Thoracic aorta (tissue), 2 donors: Measurements from ENCODE around the gene RAC3. TPM values are rescaled to one million over a fixed set of nuclear protein-coding genes. Genes with fewer than 3 reads are reported as not detected.

Source experiments
- ATAC-seq: fragments of 150-250 bp; one replicate; pipeline ENCODE4 v1.8.0; 2017; ENCODE audit warnings: low read depth; ENCODE audit not compliant: insufficient number of reproducible peaks, low FRiP score
- DNase-seq: peaks from one replicate; pipeline ENCODE4 v3.0.0-alpha.2; 2020; ENCODE audit warnings: low spot score
- H3K27ac ChIP-seq, 2 donors: fragments of 200-600 bp; sonication (generic); 1 replicate in 1 of 2; 2 replicates in 1 of 2; pipeline ENCODE4 v1.5.1; 2016; ENCODE audit warnings: mild to moderate bottlenecking in 2 of 2, moderate library complexity in 2 of 2
- H3K27me3 ChIP-seq: fragments of 200-600 bp; sonication (generic); replicated peaks from 2 replicates; pipeline ENCODE4 v1.6.0; 2016; ENCODE audit warnings: mild to moderate bottlenecking; ENCODE audit not compliant: insufficient read depth
- H3K36me3 ChIP-seq: fragments of 200-600 bp; sonication (generic); one replicate; pipeline ENCODE4 v1.5.1; 2016
- H3K4me1 ChIP-seq, 2 donors: fragments of 200-600 bp; sonication (generic); 1 replicate in 1 of 2; 2 replicates in 1 of 2; pipeline versions ENCODE4 v1.5.1 to v1.6.0; 2016; ENCODE audit warnings: low read depth in 2 of 2, mild to moderate bottlenecking in 1 of 2; ENCODE audit not compliant: control insufficient read depth in 1 of 2
- H3K4me3 ChIP-seq: fragments of 200-600 bp; sonication (generic); 2 replicates; pipeline ENCODE4 v1.5.1; 2016; ENCODE audit warnings: mild to moderate bottlenecking
- H3K9me3 ChIP-seq: fragments of 200-600 bp; sonication (generic); 2 replicates; pipeline ENCODE4 v1.5.1; 2016
- total RNA-seq, 2 donors: library from RNA; depleted of rRNA; stranded (reverse); fragments of >200 nt; gene quantifications; one replicate each; pipeline versions ENCODE4 v1.1.0 to v1.2.3, GENCODE V29; 2016
- TF ChIP-seq, protein P1 (sequence below): fragments of 200-600 bp; sonication (generic); IDR thresholded peaks from one replicate; pipeline ENCODE4 v1.5.1; 2019; ENCODE audit warnings: antibody characterized with exemption

RAC3 gene
- total RNA-seq, 2 donors from 2014 or later = 1.8 TPM; not detected in 1

DNA sequence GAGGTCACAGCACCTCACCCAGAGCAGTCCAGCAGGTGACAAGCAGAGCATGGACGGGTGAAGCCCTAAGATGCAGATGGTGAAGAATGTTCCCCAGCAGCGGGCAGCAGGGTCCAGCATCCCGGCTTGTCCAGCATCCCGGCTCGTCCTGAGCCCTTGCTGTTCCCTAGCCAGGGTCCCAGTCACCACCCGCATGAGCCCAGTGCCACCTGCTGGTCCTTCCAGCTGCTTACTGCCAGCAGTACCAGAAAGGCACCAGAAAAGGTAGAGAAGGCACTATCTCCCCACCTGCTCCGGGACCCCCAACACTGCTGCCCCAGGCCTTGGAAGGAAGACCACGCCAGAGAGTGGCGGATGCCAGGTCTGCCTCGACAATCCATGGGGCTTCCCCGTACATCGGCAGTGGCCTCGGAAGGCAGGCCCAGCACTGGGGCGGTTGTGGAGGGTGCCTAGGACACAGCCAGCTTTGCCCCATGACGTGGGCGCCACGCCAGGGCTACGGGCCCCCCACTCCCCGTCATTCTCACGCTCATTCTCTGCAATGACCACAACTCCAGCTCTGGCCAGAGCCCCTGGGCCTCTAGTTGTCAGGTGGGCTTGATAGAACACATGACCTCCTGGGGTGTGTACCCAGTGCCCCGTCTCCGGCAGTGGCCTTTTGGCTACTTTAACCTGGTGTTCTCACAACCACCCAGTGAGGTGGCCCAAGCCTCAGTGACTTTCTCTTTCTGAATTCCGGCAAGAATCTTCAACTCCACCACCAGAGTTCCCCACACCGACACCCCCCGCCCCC lies 10.2 kb upstream of the RAC3 start:
- no peak overlapping the region for H3K27ac ChIP-seq
- peaks cover 14 to 23% of the 10 kb centered on the region in 2 donors for H3K4me1 ChIP-seq
- TF ChIP-seq, protein P1, sequence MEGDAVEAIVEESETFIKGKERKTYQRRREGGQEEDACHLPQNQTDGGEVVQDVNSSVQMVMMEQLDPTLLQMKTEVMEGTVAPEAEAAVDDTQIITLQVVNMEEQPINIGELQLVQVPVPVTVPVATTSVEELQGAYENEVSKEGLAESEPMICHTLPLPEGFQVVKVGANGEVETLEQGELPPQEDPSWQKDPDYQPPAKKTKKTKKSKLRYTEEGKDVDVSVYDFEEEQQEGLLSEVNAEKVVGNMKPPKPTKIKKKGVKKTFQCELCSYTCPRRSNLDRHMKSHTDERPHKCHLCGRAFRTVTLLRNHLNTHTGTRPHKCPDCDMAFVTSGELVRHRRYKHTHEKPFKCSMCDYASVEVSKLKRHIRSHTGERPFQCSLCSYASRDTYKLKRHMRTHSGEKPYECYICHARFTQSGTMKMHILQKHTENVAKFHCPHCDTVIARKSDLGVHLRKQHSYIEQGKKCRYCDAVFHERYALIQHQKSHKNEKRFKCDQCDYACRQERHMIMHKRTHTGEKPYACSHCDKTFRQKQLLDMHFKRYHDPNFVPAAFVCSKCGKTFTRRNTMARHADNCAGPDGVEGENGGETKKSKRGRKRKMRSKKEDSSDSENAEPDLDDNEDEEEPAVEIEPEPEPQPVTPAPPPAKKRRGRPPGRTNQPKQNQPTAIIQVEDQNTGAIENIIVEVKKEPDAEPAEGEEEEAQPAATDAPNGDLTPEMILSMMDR = peak; percentile 76
- H3K27me3 ChIP-seq = no peaks in the 10 kb centered on the region
- peak overlapping the region; percentile 89 for H3K4me3 ChIP-seq
- no peaks in the 10 kb centered on the region for H3K9me3 ChIP-seq
- ATAC-seq (no peak), DNase-seq (no peak)
- no peaks in the 10 kb centered on the region for H3K36me3 ChIP-seq

DNA sequence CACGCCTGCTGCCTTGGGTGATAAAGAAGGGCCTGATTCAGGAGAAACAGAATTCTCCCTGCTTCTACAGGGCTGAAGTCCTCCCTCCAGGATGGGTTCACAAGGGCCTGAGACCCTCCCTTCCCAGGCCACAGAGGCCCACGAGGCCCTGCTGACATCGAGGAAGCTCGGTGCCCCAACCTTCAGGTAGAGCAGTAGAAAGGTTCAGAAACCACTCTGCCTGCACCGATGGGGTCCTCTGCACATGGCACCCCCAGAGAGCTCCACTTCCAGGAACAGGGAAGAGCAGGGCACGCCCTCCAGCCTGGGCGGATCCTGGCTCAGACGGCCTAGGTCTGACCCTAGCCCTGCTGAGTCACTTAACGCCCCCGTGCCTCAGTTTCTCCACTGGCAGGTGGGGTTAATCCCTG lies 9.6 kb upstream of the RAC3 start:
- Histone ChIP-seq H3K36me3 (no peaks in the 10 kb centered on the region), H3K4me3 (peak overlapping the region; percentile 89), H3K9me3 (no peaks in the 10 kb centered on the region), H3K27me3 (no peaks in the 10 kb centered on the region), H3K4me1 (peaks cover 14 to 23% of the 10 kb centered on the region in 2 donors), H3K27ac (no peak overlapping the region)
- TF ChIP-seq, protein P1 = no peak
- DNase-seq = no peak
- ATAC-seq = no peak

DNA sequence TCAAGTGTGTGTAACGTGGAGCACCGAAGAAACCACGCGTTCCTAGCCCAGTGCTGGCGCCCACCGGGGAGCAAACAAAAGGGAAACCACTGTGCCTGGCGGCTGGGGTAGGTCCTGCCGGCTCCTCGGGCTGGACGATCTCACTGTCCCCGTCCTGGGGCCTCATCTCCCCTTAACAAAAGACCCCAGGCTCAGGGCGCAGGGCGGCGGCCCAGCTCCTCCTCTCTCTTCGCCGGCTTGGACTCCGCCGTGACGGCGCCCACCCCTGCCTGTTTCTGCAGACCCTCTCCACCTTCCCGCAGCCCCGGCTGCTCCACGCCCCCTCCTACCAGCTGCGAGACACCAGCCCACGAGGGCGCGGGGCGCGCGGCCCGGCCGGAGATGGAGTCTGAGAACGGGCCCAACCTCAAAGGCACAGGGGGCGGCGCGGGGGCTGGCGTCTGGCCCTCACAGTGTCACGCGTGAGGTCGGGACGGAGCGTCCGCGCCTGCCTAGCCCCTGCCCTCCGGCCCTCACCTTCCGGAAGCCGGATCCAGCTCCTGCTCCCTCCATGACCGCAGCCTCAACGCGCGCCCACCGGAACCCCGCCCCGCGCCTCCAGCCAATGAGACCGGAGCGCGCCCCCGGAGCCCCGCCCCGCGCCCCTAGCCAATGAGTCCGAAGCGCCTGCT lies 9.0 kb upstream of the RAC3 start, which contains the start of gene CENPX:
TSS of gene CENPX (minus strand) at position 569 of the 671 bp plus-strand sequence. CDS start at position 552, 17 bp downstream.
- ATAC-seq (no peak), DNase-seq (no peak)
- Histone ChIP-seq H3K27me3 (no peaks in the 10 kb centered on the region), H3K27ac (peak within 1 kb of the TSS; percentile 23 to 63), H3K4me3 (peak within 1 kb of the TSS; percentile 89), H3K4me1 (peaks cover 14 to 23% of the 10 kb centered on the region in 2 donors), H3K36me3 (no peaks in the 10 kb centered on the region), H3K9me3 (no peaks in the 10 kb centered on the region)
- TF ChIP-seq, protein P1 = no peak

DNA sequence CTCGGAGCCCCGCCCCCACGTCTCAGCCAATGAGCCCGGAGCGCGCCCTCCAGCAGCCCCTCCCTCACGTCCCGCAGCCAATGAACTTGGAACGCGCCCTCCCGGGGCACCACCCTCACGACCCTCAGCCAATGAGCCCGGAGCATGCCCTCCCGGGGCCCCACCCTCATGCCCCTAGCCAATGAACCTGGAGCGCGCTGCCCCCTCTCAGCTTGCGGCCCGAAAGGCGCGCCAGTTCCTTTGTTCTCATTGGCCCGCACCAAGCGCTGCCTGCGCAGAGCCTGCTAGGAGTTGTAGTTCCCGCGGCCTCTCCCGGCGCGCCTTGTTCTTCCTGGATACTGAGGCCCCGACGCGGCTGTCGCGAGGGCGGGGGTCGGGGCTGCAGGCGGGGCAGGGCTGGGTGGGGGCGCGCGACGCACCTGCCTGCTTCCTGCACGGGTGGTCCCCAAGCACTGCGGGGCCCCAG lies 8.5 kb upstream of the RAC3 start, which contains the start of gene LRRC45:
TSS of gene LRRC45 (plus strand) at position 325 of the 466 bp plus-strand sequence. CDS start 339 bp downstream, outside the sequence.
- H3K36me3 ChIP-seq = no peaks in the 10 kb centered on the region
- H3K4me3 ChIP-seq = peak within 1 kb of the TSS; percentile 89
- TF ChIP-seq, protein P1 = no peak
- H3K27me3 ChIP-seq = no peaks in the 10 kb centered on the region
- no peaks in the 10 kb centered on the region for H3K9me3 ChIP-seq
- ATAC-seq = peak; percentile 94
- H3K27ac ChIP-seq = peak within 1 kb of the TSS; percentile 23 to 63
- DNase-seq = peak; percentile 100
- H3K4me1 ChIP-seq = peaks cover 14 to 23% of the 10 kb centered on the region in 2 donors
